HG03439 (cell line): Measurements from ENCODE around the gene PPP2R3A.
"Not testable (repeated sequence)": the region's sequence is repeated elsewhere in the genome, so short reads cannot be mapped to it uniquely, and the experiment has no call there.

Source experiments
- ATAC-seq: cut with Tn5 transposase; IDR thresholded peaks from one replicate; pipeline ENCODE4 v1.9.1; 2021; ENCODE audit warnings: mild to moderate bottlenecking, moderate library complexity; ENCODE audit not compliant: unreplicated experiment

The PPP2R3A gene

GRCh38 chr3:136146981-136147729 lies 181.6 kb downstream of the PPP2R3A start:
- ATAC-seq = no peak

DNA sequence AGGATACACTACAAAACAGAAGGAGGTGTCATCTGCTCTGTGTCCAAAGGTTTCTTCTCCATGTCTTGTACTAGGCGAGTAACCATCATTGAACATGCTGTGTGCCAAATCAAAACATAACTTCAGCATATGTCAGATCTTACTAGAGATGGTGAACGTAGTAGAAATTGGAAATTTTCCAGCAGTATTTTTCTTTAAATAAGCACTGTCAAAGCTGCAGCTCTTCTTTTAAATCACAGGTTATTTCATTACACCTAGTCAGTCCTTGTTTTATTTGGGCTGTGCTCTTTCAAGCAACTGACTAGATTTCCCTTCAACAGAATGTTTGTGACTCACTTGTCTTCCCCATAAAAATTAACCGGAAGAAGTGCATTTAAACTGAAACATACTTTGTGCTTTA lies 184.1 kb downstream of the PPP2R3A start:
- no peak for ATAC-seq

- no peak for ATAC-seq
Measured at GRCh38 chr3:136151219-136151618, 185.7 kb downstream of the PPP2R3A start.

GRCh38 chr3:136152176-136152843 lies 186.8 kb downstream of the PPP2R3A start:
- no peak for ATAC-seq

DNA sequence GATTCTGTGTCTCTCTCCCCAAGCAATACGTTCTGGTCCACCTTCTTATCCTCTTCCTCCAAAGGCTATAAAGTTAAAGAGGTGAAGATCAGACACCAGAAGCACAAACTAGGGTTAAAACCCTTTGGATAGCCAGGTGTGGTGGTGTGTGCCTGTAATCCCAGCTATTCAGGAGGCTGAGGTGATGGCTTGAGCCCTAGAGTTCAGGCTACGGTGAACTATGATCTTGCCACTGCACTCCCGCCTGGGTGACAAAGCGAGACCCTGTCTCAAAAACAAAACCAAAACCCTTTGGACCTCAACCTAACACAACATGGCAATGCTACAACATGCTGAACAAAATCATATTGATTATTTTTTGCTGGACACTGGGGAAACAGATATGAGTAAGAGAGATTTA lies 187.4 kb downstream of the PPP2R3A start:
- no peak for ATAC-seq

- ATAC-seq = no peak
Measured at GRCh38 chr3:136161516-136161915, 196.0 kb downstream of the PPP2R3A start.

DNA sequence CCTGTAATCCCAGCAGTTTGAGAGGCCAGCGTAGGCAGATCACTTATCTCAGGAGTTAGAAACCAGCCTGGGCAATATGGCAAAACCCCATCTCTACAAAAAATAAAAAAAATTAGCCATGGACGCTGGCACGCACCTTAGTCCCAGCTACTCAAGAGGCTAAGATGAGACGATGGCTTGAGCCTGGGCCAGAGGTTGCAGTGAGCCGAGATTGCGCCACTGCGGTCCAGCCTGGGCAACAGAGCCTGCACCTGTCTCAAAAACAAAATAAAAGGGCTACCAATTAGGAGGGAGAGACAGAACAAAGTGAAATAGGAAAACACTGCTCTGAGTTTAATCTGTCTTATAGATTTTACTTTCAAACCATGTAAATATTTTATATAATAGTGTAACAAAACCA lies 196.8 kb downstream of the PPP2R3A start:
- ATAC-seq = no peak

GRCh38 chr3:136163607-136164006 lies 198.1 kb downstream of the PPP2R3A start:
- not testable (repeated sequence) for ATAC-seq

GRCh38 chr3:136166507-136166906 lies 201.0 kb downstream of the PPP2R3A start:
- ATAC-seq = no peak

DNA sequence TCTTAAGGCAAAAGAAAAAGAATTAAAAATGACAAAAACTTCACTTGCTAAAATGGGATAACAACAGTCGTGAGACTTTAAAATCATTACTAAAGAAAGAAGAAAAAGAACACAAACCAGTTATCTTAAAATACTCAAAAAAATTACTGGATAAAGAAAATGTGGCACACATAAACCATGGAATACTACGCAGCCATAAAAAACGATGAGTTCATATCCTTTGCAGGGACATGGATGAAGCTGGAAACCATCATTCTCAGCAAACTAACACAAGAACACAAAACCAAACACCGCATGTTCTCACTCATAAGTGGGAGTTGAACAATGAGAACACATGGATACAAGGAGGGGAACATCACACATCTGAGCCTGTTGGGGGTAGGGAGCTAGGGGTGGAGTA lies 202.7 kb downstream of the PPP2R3A start:
- not testable (repeated sequence) for ATAC-seq

- ATAC-seq = no peak
Measured at GRCh38 chr3:136171097-136171542, 205.6 kb downstream of the PPP2R3A start.

DNA sequence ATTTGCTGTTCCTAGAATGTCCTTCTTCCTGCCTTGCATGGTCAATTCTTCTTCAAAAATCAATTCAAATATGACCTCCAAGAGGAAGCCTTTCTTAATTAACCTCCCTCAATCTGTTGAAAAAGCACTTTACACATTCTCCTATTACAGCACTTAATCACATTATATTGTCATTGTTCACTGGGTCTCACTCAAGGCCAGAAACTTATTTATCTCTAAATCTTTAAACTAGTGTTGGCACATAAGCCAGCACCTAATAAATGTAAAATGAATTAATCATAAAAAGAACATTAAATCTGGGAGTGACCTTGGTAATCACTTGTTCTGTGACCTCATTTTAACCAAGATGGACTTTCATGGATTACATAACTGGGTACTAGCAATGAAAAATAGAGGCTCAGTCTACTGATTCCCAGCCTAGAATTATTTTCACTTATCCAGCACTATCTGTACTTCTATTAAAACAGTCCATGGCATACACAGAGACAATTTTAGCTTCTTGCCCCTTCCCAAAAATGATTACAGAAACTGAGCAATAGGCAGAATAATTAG lies 208.5 kb downstream of the PPP2R3A start:
- ATAC-seq = no peak

DNA sequence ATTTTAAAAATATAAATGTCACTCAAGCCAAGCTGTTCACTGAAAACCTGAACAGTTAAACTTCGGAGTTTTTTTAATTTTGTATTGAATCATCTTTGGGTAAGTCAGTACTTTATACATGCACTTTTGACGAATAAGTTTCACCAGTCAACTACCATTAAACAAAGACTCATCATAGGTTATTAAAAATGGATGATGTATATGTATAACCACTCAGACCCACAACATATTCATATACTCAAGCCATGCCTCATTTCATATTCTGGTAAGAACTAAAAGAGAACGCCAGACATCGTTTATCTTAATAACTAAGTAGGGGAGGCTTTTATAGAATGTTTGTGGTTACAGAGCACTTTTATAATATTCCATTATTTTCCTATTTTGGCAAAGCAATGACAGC lies 212.3 kb downstream of the PPP2R3A start:
- ATAC-seq = no peak

DNA sequence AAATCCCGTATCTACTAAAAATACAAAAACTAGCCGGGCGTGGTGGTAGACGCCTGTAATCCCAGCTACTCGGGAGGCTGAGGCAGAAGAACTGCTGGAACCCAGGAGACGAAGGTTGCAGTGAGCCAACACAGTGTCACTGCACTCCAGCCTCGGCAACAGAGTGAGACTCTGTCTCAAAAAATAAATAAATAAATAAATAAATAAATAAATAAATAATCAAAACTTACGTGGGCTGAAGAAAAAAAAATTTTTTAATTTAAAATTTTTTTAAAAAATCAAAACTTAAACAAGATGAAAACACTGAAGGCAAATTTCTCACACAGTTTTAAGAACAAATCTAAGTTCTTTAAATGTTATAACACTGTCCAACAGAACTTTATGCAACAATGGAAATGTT lies 216.2 kb downstream of the PPP2R3A start:
- no peak for ATAC-seq

GRCh38 chr3:136184703-136185102 lies 219.2 kb downstream of the PPP2R3A start:
- ATAC-seq = no peak

- ATAC-seq = no peak
Measured at GRCh38 chr3:136186344-136186743, 220.8 kb downstream of the PPP2R3A start.

GRCh38 chr3:136186846-136187245 lies 221.3 kb downstream of the PPP2R3A start:
- no peak for ATAC-seq

DNA sequence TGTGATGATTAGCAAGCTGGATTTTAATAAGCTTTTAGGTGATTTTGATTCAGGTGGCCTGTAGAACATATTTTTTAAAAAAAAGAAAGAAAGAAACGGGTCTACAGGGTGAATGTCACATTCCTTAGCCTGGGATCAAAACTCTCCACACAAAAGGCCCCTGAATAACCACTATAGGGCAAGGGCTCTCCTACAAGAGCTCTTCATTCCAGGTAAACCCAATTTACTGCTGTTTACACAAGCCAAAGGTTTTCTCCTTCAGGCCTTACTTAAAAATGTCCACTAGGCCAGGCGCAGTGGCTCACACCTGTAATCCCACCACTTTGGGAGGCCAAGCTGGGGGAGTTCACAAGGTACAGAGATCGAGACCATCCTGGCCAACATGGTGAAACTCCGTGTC lies 222.3 kb downstream of the PPP2R3A start:
- ATAC-seq = no peak

DNA sequence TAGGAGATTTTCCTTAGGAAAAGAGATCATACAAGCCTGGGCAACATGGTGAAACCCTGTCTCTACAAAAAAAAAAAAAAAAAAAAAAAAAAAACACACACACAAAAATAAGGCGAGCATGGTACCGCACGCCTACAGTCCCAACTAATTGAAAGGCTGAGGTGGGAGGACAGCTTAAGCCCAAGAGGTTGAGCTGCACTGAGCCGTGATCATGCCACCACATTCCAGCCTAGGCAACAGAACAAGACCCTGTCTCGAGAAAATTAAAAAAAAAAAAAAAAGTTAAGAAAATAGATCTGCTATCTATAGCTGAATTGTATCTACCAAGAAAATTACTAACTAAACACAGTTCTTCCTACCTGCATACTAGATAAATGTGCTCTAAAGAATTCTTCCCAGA lies 223.5 kb downstream of the PPP2R3A start:
- no peak for ATAC-seq

DNA sequence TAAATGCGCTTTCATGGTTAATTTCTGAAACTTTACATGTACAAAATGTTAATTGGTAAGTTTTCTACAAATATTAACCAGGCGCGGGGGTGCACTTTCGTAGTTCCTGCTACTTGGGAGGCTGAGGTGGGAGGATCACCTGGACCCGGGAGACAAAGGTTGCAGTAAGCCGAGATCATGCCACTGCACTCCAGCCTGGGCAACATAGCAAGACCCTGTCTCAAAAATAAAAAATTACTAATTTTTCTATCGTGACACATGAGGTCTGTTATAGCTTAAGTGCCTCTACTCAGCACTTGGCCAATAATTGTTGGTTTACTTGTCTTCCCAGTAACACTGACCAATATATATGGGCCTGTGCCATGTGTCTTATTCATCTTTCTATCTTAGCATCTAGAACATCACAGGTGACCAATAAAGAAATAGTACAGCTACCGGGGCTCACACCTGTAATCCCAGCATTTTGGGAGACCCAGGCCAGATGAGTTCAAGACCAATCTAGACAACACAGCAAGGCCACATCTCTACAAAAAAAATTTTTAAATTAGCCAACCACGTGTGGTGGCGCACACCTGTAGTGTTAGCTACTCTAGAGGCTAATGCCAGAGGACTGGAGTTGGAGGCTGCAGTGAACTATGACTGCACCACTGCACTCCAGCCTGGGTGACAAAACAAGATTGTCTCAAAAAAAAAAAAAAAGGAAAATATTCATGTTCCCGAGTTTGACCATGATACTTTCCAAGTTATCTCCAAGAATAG lies 224.5 kb downstream of the PPP2R3A start:
- ATAC-seq = no peak

DNA sequence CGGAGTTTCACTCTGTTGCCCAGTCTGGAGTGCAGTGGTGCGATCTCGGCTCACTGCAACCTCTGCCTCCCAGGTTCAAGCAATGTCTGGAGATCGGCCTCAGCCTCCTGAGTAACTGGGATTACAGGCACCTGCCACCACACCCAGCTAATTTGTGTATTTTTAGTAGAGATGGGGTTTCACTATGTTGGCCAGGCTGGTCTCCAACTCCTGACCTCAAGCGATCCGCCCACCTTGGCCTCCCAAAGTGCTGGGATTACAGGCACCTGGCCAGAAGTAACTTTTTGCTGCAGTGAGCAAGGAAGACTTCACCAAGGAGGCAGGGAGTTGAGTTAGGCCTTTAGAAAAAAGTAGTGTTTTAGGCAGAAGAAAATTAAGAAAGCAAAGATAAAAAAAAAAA lies 226.7 kb downstream of the PPP2R3A start:
- not testable (repeated sequence) for ATAC-seq
